HG02884 (cell line): ENCODE measurements around the gene NUP210.

Source experiments
- ATAC-seq: cut with Tn5 transposase; IDR thresholded peaks from one replicate; pipeline ENCODE4 v1.9.1; 2021; ENCODE audit warnings: mild to moderate bottlenecking, moderate library complexity; ENCODE audit not compliant: unreplicated experiment

The NUP210 gene

DNA sequence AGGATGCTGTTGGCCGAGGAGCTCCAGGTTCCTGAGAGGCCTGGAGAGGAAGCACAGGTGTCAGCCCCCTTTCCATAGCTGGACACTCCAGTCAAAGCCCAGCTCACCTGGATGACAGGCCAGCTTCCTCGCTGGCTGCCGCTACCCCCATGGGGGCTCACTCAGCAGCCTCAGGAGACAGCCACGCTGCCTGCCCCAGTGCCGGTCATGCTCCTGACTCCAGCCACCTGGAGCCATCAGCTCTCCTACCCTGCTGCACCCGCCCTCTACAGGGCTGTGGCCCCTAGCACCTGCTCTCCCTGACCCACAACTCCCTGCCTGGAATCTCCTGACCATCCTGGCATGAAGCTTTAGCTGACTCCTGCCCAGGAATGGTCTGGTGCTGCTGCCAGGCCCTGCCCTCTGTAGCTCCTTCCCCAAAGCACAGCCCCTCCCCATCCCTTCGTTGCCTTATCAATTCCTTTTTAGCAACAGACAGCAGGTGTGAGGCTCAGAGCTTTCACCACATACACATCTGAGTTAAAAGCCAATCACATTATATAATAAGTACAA is 94.2 kb downstream of the NUP210 start:
- ATAC-seq, result no peak

DNA sequence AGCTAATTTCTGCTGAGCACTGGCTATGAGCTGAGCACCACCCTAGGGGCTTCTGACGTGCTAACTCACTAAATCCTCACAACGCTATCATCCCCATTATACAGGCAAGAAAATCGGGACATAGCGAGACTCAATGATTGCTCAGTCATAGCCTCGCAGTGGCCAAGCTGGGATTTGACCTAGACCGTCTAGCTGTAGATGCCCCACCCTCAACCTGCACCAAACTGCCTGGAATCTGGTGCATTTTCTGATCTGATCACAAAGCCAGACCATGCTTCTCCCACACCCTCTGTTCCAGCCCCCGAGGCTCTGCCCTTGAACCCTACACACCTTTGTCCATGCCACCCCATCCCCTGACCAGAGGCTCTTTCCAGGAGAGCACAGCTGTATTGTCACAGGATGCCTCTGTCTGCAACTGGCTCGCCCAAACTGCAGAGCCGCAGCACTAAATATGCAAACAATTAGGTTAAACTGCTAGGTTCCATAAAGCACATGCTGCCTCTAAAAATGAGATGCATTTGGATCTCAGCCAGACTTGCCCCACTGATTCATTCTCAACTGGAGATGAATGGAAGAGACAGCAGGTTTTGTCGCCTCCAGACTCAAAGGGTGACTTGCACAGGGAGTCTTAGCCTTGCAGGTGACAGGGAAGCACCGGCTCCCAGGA is 95.2 kb downstream of the NUP210 start:
- no peak for ATAC-seq

GRCh38 chr3:13323822-13324221 is 96.3 kb downstream of the NUP210 start:
- no peak for ATAC-seq

DNA sequence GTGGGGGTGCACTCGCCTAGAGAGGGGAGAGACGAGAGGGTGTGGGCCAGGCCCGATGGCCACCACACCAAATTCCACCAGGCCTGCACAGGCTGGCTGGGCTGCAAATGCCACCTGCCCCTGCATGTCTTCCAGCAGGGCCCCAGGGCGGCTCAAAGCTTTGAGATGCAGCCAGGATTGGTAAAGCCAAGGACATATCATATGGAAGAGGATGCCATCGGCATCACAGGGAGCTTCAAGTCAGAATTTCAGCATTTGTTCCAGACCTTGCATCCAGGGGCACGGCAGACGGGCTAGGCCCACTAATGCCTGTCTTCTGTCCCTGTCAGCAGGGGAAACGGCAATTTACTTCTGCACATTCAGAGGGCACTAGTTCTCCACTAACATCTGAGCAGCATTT is 97.8 kb downstream of the NUP210 start:
- no peak for ATAC-seq

DNA sequence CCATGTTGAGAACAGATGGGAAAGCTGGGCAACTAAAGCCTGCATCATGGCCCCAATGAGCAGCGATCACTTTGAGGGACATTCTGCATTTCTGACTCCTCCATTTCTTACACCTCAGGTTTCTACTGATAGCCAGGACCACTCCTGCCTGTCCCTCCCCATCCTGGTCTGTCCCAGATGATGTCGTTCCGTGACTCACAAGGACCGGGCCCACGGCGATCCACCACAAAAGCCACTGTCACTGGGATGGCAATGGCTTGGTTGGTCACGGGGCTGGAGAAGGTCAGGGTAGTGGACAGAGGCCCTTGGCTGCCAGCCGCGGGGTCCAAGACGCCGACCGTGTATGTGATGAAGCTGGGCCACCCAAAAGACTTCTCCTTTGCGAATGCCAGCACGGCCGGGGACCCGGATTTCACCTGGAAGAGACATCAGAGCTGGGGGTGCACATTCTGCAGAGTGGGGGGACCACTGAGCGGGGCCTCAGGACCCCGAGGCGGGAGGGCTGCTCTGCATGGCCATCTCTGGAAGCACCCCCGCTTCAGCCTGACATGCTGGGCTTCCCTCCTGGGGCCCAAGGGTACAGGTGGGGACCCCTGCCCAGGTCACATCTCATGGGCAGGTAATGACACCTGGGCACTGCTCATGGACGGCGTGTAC is 100.4 kb downstream of the NUP210 start:
- no peak for ATAC-seq

GRCh38 chr3:13318626-13319470 is 101.3 kb downstream of the NUP210 start:
- no peak for ATAC-seq

DNA sequence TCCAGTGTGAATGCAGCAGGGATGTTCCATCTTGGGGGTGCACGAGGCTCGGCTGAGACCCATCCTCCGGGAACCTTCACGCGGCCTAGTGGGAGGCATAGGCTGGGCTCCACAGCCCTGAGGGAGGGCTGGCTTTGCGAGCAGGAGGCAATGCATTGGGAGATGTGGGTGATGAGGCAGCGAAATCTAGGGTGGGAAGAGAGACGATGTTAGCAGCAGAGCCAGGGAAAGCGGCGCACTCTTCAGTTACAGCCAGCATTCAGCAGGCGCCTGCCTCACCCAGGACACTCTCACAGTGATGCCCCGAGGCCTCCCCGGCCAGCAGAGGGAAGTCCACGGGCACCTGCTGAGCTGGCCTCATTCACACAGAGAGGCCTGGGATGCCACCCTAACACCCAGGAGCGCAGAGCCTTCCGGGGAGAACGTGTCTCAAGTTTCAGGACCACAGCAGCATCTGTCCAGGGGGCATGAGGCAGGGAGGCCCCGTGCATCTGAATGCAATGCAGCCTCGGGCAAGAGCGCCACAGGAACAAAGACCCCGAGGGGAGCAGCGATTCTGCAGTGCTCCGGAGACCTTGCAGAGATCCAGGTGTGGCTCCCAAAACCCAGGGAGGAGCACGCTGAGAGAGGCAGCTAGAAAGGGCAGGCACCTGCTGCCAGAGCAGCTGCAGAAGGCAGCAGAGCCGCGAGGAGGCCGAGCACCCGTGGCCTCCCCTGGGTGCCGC is 102.4 kb downstream of the NUP210 start:
- ATAC-seq, result no peak

- no peak for ATAC-seq
Observed at GRCh38 chr3:13316603-13317002, 103.5 kb downstream of the NUP210 start.

- no peak for ATAC-seq
Observed at GRCh38 chr3:13314877-13315276, 105.2 kb downstream of the NUP210 start.

DNA sequence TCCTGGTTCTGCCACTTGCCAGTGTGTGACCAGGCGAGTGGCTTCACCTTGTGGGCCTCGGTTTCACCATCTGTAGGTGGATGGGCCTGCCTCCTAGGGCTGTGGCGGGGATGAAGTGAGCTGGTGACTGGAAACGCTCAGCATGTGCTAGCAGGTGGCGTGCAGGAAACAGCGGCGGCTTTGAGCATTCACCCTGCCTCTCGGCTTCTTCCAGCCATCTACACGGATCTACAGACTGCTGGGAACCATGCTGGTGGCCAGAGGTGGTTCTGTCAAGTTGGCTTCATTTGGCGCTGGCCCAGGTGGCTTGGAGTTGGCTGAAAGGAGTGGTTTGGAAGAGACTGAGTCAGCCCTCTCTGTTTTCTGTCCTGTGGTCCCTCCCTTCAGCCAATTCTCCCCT is 106.3 kb downstream of the NUP210 start:
- no peak for ATAC-seq

DNA sequence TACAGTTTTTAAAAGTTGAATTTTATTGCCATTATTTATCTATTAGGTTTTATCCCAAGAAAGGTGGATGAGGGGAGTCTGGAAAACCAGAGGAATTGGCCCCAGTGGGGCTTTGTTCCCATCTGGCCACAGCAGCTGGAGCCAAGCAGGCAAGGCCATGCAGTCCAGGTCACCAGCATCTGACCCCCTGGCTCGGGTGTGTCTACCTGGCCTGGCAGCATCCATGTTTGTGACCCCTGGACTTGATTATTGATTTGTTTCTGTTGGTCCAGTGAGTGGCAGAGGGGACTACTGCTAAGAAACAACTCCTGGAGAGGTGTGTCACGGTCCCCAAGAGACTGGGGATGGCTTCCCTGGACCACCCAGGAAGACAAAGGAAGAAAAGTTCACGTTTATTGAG is 111.1 kb downstream of the NUP210 start:
- ATAC-seq, result no peak

GRCh38 chr3:13308380-13308801 is 111.7 kb downstream of the NUP210 start:
- ATAC-seq, result no peak

DNA sequence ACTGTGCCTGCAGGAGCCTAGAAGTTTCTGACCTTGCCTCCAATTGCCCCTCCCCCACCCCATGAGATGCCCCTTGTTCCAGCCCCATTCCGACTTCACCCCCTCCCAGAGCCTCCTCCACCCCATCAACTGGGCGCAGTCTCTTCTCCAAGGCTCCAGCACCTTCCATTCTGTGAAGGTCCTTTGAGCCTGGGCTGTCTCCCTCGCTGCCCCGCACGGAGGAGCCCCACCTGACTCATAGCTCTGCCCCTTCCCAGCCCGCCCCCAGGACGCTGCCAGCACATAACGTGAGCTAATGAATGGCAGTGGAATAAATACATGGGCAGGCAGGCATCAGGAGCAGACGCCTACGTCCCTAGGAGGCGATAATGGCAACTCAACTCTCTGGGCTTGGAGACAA is 113.1 kb downstream of the NUP210 start:
- ATAC-seq, result no peak

GRCh38 chr3:13305623-13306022 is 114.5 kb downstream of the NUP210 start:
- ATAC-seq, result no peak

DNA sequence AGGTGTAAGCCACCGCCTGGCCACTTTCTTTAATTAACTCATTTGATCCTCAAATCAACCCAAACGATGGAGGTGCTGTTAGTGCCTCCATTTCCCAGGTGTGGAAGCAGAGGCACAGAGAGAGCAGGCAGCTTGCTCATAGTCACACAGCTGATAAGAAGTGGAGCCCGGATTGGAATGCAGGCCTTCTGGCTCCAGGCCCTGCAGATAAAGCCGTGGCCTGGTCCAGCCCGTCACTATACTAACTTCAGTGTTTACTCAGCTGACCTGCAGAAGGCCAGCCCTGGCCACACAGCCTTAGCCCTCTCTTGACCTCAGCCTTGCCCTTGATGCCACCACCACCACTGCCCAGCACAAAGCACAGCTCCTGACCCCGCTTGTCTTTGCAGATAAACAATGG is 116.7 kb downstream of the NUP210 start:
- no peak for ATAC-seq

GRCh38 chr3:13301286-13301987 is 118.7 kb downstream of the NUP210 start:
- ATAC-seq, result no peak

DNA sequence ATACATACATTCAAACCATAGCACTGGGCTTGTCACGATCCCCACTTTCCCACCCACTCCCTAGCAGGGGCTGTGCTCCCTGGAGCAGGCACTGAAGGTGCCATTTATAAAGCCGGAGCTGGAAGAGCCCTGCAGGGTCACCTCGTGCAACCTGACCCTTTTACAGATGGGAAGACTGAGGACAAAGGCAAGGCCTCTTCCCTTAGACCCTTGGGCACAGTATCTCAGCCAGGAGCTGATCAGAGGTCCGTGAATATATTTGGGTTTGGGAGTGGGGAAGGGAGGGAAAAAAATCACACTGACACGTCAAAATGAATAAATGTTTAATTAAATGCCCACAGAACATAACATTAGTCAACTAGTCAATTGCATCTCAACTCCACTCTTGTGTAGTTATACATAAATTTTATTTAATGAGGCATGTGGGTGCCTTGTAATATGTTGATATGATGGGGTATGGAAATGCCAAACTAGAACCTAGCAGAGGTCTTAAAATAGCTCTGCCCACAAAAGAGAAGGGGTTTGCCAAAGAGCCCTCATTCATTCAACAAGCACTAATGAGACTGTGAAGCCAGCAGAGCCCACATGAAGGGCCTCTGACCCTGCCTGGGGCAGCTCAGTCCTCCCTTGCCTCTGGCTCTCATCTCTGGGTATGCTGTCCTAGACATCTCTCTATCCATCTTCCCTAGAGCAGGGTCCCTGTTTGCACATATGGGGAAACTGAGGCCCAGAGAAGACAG is 119.4 kb downstream of the NUP210 start:
- no peak for ATAC-seq

DNA sequence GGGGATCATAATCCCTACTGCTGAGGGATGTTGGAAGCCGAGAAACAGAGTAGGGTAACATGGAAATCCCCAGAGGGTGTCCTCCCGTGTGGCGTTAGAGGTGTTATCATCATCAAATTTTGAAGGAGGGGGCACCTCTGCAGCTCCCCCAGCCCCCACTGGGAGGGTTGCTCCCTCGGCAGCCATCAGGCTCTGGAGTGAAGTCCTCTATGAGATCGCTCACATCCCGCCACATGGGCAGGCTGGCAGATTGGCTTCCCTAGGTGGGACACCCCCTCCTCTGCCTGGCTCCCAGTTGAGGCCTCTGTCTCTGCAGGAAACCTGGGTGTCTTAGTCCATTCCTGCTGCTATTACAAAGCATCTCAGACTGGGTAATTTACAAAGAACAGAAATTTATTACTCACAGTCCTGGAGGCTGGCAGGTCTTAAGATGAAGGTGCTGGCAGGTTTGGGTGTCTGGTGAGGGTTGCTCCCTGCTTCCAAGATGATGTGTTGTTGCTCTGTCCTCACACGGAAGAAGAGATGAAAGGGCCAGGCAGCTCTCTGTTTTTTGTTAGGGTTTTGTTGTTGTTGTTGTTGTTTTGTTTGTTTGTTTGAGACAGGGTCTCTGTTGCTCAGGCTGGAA is 120.5 kb downstream of the NUP210 start:
- ATAC-seq, result no peak

DNA sequence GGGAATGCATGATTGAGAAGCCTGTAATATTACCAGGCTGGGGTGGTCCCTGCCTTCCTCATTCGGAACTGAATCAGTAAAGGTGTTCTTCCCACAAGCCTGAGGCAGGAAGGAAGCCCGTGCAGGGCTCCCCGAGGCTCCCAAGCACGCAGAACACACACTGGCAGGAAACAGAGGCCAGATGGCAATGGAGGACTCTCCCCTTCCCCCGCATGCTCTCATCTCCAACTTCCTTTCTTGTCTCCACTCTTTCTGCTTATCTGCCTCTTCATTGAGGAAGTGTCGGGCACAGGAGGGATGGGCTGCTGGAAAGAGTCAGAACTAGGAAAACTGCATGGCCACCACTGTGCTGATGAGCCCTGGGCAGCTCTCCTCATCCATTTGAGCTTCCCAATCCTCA is 123.5 kb downstream of the NUP210 start:
- no peak for ATAC-seq
